Mesenchymal stem cell (in vitro differentiated cells and primary cell): ENCODE measurements around the gene SMIM3.
"Not testable (repeated sequence)": the region's sequence is repeated elsewhere in the genome, so short reads cannot be mapped to it uniquely, and the experiment has no call there.

Experiments
- DNase-seq: peaks from one replicate; pipeline ENCODE4 v3.0.0-alpha.2; 2013
- H2AFZ ChIP-seq: one replicate; pipeline ENCODE4 v1.6.1; 2013; ENCODE audit warnings: low read depth, mild to moderate bottlenecking, control low read depth, inconsistent platforms, low read length, moderate library complexity
- H2AK5ac ChIP-seq: 2 replicates; pipeline ENCODE4 v1.6.1; 2013; ENCODE audit warnings: low read length, moderate library complexity, mild to moderate bottlenecking, inconsistent platforms; ENCODE audit not compliant: severe bottlenecking
- H2BK120ac ChIP-seq: one replicate; pipeline ENCODE4 v1.6.1; 2013; ENCODE audit warnings: low read depth, mild to moderate bottlenecking, inconsistent platforms, low read length, moderate library complexity
- H2BK12ac ChIP-seq, 2 experiments: one replicate each; pipeline ENCODE4 v1.6.1; 2013; ENCODE audit warnings: inconsistent platforms in 2 of 2, low read length in 2 of 2, mild to moderate bottlenecking in 2 of 2, moderate library complexity in 2 of 2, control low read depth in 1 of 2
- H2BK15ac ChIP-seq: one replicate; pipeline ENCODE4 v1.6.1; 2013; ENCODE audit warnings: mild to moderate bottlenecking, low read depth, inconsistent platforms; ENCODE audit not compliant: poor library complexity, severe bottlenecking
- H2BK5ac ChIP-seq: 2 replicates; pipeline ENCODE4 v1.6.1; 2013; ENCODE audit warnings: low read depth, mild to moderate bottlenecking, low read length, control low read depth, inconsistent platforms; ENCODE audit not compliant: poor library complexity, severe bottlenecking
- H3K14ac ChIP-seq, 2 experiments: one replicate each; pipeline ENCODE4 v1.6.1; 2013; ENCODE audit warnings: inconsistent platforms in 2 of 2, low read length in 2 of 2, control low read depth in 1 of 2, mild to moderate bottlenecking in 1 of 2, moderate library complexity in 1 of 2
- H3K18ac ChIP-seq, 2 experiments: one replicate each; pipeline ENCODE4 v1.6.1; 2013; ENCODE audit warnings: inconsistent platforms in 2 of 2, low read length in 2 of 2, control low read depth in 1 of 2, low read depth in 1 of 2, mild to moderate bottlenecking in 1 of 2
- H3K23ac ChIP-seq, 2 experiments: one replicate each; pipeline ENCODE4 v1.6.1; 2013; ENCODE audit warnings: inconsistent platforms in 2 of 2, low read length in 2 of 2, mild to moderate bottlenecking in 2 of 2, moderate library complexity in 2 of 2, control low read depth in 1 of 2
- H3K27ac ChIP-seq: 2 replicates; pipeline ENCODE4 v1.5.1; 2013; ENCODE audit warnings: mild to moderate bottlenecking, moderate library complexity, low read length, control low read depth, inconsistent platforms; ENCODE audit not compliant: poor library complexity, severe bottlenecking
- H3K27me3 ChIP-seq, 2 experiments: 2 replicates each; pipeline versions ENCODE4 v1.6.1 to v1.7.0; 2013; ENCODE audit warnings: low read length in 2 of 2, mild to moderate bottlenecking in 2 of 2, moderate library complexity in 2 of 2, control low read depth in 1 of 2, inconsistent platforms in 1 of 2; ENCODE audit not compliant: control insufficient read depth in 1 of 2, insufficient read depth in 1 of 2
- H3K36me3 ChIP-seq, 2 experiments: 2 replicates each; pipeline versions ENCODE4 v1.6.1 to v1.7.0; 2013; ENCODE audit warnings: low read length in 2 of 2, control low read depth in 1 of 2, inconsistent platforms in 1 of 2, low read depth in 1 of 2, mild to moderate bottlenecking in 1 of 2; ENCODE audit not compliant: insufficient read depth in 2 of 2, control insufficient read depth in 1 of 2
- H3K4ac ChIP-seq, 2 experiments: one replicate each; pipeline ENCODE4 v1.6.1; 2013; ENCODE audit warnings: inconsistent platforms in 2 of 2, low read length in 2 of 2, mild to moderate bottlenecking in 2 of 2, moderate library complexity in 2 of 2, control low read depth in 1 of 2, low read depth in 1 of 2
- H3K4me1 ChIP-seq: 2 replicates; pipeline ENCODE4 v1.6.1; 2013; ENCODE audit warnings: low read depth, low read length, control low read depth; ENCODE audit not compliant: control insufficient read depth, insufficient read depth
- H3K4me2 ChIP-seq: 2 replicates; pipeline ENCODE4 v1.6.1; 2013; ENCODE audit warnings: low read length, mild to moderate bottlenecking, inconsistent platforms; ENCODE audit not compliant: poor library complexity, severe bottlenecking
- H3K4me3 ChIP-seq, 2 experiments: 2 replicates each; pipeline versions ENCODE4 v1.5.1 to v1.7.0; 2013; ENCODE audit warnings: low read length in 2 of 2, mild to moderate bottlenecking in 2 of 2, control low read depth in 1 of 2, low read depth in 1 of 2; ENCODE audit not compliant: insufficient read depth in 1 of 2
- H3K79me1 ChIP-seq: replicated peaks from 2 replicates; pipeline ENCODE4 v1.6.1; 2013; ENCODE audit warnings: mild to moderate bottlenecking, control low read depth, low read length, inconsistent platforms; ENCODE audit not compliant: poor library complexity, severe bottlenecking
- H3K9ac ChIP-seq: 2 replicates; pipeline ENCODE4 v1.7.0; 2013; ENCODE audit warnings: mild to moderate bottlenecking, low read length, moderate library complexity
- H3K9me3 ChIP-seq: 2 replicates; pipeline ENCODE4 v1.7.0; 2013; ENCODE audit warnings: mild to moderate bottlenecking, low read length; ENCODE audit not compliant: control insufficient read depth
- H4K8ac ChIP-seq: one replicate; pipeline ENCODE4 v1.6.1; 2013; ENCODE audit warnings: inconsistent platforms, mild to moderate bottlenecking, low read length, moderate library complexity
- H4K91ac ChIP-seq: one replicate; pipeline ENCODE4 v1.6.1; 2013; ENCODE audit warnings: mild to moderate bottlenecking, low read length, inconsistent platforms
- WGBS: methylation state at CpG from one replicate; pipeline ENCODE4 v1.1.7; 2013; ENCODE audit warnings: mixed read lengths; 5-methylcytosine and 5-hydroxymethylcytosine counted together

Gene SMIM3

GRCh38 chr5:150734579-150735384 lies 43.8 kb upstream of the SMIM3 start:
- Histone ChIP-seq H3K4ac (no peak overlapping the region), H2BK15ac (no peak overlapping the region), H3K9ac (no peak overlapping the region), H4K91ac (no peak overlapping the region), H3K23ac (no peak overlapping the region), H3K18ac (no peak overlapping the region), H2BK12ac (no peak overlapping the region), H4K8ac (no peak overlapping the region), H2BK120ac (no peak overlapping the region), H3K36me3 (peaks cover 17 to 85% of the 10 kb centered on the region in 2 experiments), H3K4me3 (no peak overlapping the region), H3K27ac (no peak overlapping the region), H2BK5ac (no peak overlapping the region), H3K27me3 (no peaks in the 10 kb centered on the region), H2AFZ (no peak overlapping the region), H3K9me3 (no peaks in the 10 kb centered on the region), H3K4me2 (no peak overlapping the region), H3K14ac (no peak overlapping the region), H3K79me1 (peaks cover 23% of the 10 kb centered on the region), H2AK5ac (no peak overlapping the region), H3K4me1 (no peaks in the 10 kb centered on the region)
- 97% methylated on average over 7 of the region's 7 CpGs for WGBS
- no peak for DNase-seq

GRCh38 chr5:150738862-150739261 lies 39.7 kb upstream of the SMIM3 start:
- H2BK12ac ChIP-seq: no peak overlapping the region
- no peak overlapping the region for H4K8ac ChIP-seq
- H3K36me3 ChIP-seq: peaks cover 15 to 73% of the 10 kb centered on the region in 2 experiments
- no peak for DNase-seq
- 99% methylated on average over 7 of the region's 7 CpGs for WGBS
- no peak overlapping the region for H2BK15ac ChIP-seq
- H2AFZ ChIP-seq: no peak overlapping the region
- H3K79me1 ChIP-seq: peaks cover 19% of the 10 kb centered on the region
- H3K27ac ChIP-seq: no peak overlapping the region
- H3K23ac ChIP-seq: no peak overlapping the region
- H2BK120ac ChIP-seq: no peak overlapping the region
- no peak overlapping the region for H4K91ac ChIP-seq
- H3K9ac ChIP-seq: no peak overlapping the region
- no peak overlapping the region for H2BK5ac ChIP-seq
- H2AK5ac ChIP-seq: no peak overlapping the region
- no peaks in the 10 kb centered on the region for H3K9me3 ChIP-seq
- H3K4me2 ChIP-seq: no peak overlapping the region
- no peaks in the 10 kb centered on the region for H3K27me3 ChIP-seq
- H3K4ac ChIP-seq: no peak overlapping the region
- H3K4me1 ChIP-seq: no peaks in the 10 kb centered on the region
- no peak overlapping the region for H3K14ac ChIP-seq
- no peak overlapping the region for H3K18ac ChIP-seq
- no peak overlapping the region for H3K4me3 ChIP-seq

- Histone ChIP-seq H3K9ac (no peak overlapping the region), H3K79me1 (peaks cover 3% of the 10 kb centered on the region), H4K8ac (no peak overlapping the region), H3K4ac (no peak overlapping the region), H3K23ac (no peak overlapping the region), H3K4me1 (no peaks in the 10 kb centered on the region), H3K4me3 (no peak overlapping the region), H2BK12ac (no peak overlapping the region), H3K9me3 (no peaks in the 10 kb centered on the region), H4K91ac (no peak overlapping the region), H3K27me3 (no peaks in the 10 kb centered on the region), H2BK5ac (no peak overlapping the region), H3K4me2 (no peak overlapping the region), H3K18ac (no peak overlapping the region), H3K36me3 (peaks cover 3 to 53% of the 10 kb centered on the region in 2 experiments), H3K14ac (no peak overlapping the region), H2BK120ac (no peak overlapping the region), H3K27ac (no peak overlapping the region), H2BK15ac (no peak overlapping the region), H2AFZ (no peak overlapping the region), H2AK5ac (no peak overlapping the region)
- no peak for DNase-seq
Observed at GRCh38 chr5:150740992-150741391, 37.6 kb upstream of the SMIM3 start.

DNA sequence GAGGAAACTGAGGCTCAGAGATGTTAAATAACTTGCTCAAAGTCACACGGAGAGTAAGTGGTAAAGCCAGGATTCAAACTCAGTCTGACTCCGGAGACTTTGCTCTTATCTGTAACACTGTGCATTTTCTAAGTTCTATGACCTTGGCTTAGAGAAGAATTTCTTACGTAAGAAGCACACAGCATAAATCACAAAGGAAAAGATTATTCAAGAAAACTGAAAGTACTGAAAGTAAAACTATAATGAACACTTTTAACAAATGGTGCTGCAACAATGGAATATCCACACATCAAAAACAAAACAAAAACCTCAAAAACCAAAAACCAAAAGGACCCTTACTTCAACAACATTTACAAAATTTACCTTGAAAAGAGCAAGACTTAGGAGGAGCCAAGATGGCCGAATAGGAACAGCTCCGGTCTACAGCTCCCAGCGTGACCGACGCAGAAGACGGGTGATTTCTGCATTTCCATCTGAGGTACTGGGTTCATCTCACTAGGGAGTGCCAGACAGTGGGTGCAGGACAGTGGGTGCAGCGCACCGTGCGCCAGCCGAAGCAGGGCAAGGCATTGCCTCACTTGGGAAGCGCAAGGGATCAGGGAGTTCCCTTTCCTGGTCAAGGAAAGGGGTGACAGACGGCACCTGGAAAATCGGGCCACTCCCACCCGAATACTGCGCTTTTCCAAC lies 36.0 kb upstream of the SMIM3 start:
- H3K4me2 ChIP-seq, H2BK12ac ChIP-seq, H3K9ac ChIP-seq: not testable (repeated sequence)

More for the DNA sequence above, 36.0 kb upstream of the SMIM3 start:
- H2AK5ac ChIP-seq, H2BK15ac ChIP-seq, H3K27ac ChIP-seq, H3K27me3 ChIP-seq, H2BK120ac ChIP-seq, H3K23ac ChIP-seq, H3K9me3 ChIP-seq, H3K18ac ChIP-seq, H2AFZ ChIP-seq, H4K8ac ChIP-seq, H2BK5ac ChIP-seq, H3K4me3 ChIP-seq, H3K79me1 ChIP-seq, H4K91ac ChIP-seq, H3K4me1 ChIP-seq, H3K14ac ChIP-seq, H3K4ac ChIP-seq: not testable (repeated sequence)
- peak; percentile 32 for DNase-seq
- H3K36me3 ChIP-seq: peaks cover 3 to 37% of the 10 kb centered on the region in 2 experiments
- 97% methylated on average over 16 of the region's 18 CpGs for WGBS
